Stimulated activated CD8-positive, alpha-beta memory T cell treated with anti-CD3 and anti-CD28 coated beads, Interleukin-12 subunit alpha, Interleukin-12 subunit beta, amount 100 ng/mL, for 1 hour (primary cell): ENCODE measurements around the gene GSX2.
"Not testable (repeated sequence)": the region's sequence is repeated elsewhere in the genome, so short reads cannot be mapped to it uniquely, and the experiment has no call there.

ENCODE experiments used
- DNase-seq: peaks from one replicate; pipeline ENCODE4 v3.0.0-alpha.2; 2020; ENCODE audit warnings: low read depth

The GSX2 gene

GRCh38 chr4:54099748-54100574 lies at the start of gene GSX2:
TSS of gene GSX2 (plus strand) at chr4:54100163. CDS start at chr4:54100345, 182 bp downstream.
- DNase-seq, result no peak

- DNase-seq, result no peak
Measured at GRCh38 chr4:54050214-54050904, 49.6 kb upstream of the GSX2 start.

DNA sequence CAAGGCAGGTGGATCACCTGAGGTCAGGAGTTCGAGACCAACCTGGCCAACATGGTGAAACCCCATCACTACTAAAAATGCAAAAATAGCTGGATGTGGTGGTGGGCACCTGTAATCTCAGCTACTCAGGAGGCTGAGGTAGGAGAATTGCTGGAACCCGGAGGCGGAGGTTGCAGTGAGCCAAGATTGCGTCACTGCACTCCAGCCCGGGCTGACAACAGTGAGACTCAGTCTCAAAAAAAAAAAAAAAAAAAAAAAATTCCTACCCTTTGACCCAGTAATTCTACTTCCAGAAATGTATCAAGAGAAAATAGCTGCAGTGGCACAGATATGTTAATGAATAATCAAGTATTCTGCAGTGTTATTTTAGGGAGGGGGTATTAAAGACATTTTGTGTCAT lies 46.6 kb upstream of the GSX2 start:
- DNase-seq, result not testable (repeated sequence)

DNA sequence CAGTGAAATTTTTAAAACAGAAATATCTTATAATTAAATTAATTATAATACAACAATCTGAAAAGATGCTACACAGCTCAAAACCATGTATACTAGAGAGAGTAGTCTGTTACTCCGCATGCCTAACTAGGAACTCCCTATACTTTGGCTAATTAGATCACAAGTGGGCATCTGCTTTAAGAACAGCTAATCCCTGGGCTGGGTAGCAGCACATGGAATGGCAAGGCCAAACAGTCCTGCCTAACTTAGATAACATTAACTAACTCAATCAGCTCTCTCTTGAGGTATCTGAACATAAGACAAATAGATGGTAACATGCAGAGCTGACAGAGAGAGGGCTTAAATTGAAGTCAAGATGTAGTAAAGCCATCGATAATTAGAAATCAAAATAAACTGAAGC lies 45.5 kb upstream of the GSX2 start:
- DNase-seq, result no peak

GRCh38 chr4:54055494-54055893 lies 44.5 kb upstream of the GSX2 start:
- DNase-seq, result no peak

GRCh38 chr4:54056360-54056759 lies 43.6 kb upstream of the GSX2 start:
- no peak for DNase-seq

DNA sequence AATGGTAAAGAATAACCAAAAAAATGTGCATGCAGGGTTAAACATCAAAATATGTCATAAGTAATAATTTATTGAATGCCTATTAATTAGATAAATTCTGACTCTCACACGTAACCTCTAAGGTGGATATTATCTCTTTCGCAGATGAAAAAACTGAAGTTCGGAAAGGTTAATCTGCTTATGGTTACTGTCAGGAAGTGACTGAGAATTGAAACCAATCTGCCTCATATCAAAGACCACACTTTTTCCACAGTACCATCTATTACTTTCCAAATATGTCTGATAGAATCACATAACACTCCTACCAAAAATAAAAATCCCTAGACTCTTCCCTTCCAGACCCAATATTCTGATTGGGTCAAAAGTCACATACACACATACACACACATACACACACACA lies 41.8 kb upstream of the GSX2 start:
- no peak for DNase-seq

DNA sequence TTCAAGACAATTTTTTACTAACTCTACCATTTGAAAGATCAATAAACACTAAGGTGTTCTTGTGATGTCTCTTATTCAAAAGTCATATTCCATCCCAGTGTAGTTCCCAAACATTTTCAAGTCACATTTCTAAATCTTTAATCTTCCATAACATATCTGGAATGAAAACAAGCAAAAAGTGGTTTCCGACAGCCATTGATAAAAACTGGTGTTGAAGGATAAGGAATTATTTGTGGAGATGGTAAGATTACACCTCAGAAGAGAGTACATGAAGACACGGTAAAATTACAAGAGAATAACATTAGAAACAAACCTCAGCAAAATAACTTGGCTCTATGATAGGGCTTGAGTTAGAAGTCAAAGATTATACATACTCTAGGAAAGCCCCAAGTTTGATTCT lies 39.8 kb upstream of the GSX2 start:
- DNase-seq, result no peak

GRCh38 chr4:54061067-54061466 lies 38.9 kb upstream of the GSX2 start:
- no peak for DNase-seq

- DNase-seq, result no peak
Measured at GRCh38 chr4:54061873-54062272, 38.1 kb upstream of the GSX2 start.

- no peak for DNase-seq
Measured at GRCh38 chr4:54062392-54062791, 37.6 kb upstream of the GSX2 start.

DNA sequence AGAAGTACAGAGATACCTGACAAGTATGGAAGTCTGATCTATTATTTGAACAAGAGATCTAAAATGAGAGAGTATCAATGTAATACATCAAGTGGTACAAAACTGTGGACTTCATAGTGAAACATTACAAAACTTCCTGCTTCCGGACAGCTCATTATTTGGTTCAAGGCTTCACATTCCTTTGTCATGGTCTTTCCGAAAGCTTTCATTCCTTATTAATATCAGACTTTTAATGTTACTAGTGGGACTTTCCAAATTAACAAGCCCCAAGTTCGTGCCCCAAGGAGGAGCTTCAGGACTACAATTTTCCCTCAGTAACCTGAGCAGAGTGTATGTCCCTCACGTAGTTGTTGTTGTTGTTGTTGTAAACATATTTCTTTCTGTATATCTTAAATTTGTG lies 36.7 kb upstream of the GSX2 start:
- DNase-seq, result no peak

DNA sequence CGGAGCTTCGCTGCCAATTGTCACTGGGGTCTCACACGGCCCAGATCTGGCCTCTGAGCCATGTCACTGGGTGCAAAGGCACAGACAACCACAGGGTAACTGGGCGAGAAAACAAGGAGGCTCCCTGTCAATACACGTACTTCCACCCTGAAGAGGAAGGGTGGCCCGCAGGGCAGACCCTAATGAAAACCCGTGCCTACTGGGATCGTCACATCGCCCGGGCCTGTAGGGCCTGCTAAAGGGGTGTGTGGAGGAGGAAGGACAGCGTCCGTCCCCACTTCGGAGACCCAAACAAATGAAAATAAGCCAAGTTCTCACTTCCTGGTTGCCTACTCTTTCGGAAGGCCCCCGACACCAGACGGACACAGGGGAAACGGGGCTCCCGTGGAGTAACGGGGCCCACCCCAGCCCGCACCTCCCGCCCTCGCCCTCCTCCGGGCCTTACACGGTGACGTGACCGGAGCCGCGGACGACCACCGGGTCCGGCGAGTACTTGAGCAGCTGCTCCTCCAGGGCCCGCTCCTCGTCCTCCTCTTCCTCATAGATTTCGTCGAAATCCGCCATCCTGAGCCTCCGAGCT lies 36.1 kb upstream of the GSX2 start:
- peak; percentile 17 for DNase-seq

DNA sequence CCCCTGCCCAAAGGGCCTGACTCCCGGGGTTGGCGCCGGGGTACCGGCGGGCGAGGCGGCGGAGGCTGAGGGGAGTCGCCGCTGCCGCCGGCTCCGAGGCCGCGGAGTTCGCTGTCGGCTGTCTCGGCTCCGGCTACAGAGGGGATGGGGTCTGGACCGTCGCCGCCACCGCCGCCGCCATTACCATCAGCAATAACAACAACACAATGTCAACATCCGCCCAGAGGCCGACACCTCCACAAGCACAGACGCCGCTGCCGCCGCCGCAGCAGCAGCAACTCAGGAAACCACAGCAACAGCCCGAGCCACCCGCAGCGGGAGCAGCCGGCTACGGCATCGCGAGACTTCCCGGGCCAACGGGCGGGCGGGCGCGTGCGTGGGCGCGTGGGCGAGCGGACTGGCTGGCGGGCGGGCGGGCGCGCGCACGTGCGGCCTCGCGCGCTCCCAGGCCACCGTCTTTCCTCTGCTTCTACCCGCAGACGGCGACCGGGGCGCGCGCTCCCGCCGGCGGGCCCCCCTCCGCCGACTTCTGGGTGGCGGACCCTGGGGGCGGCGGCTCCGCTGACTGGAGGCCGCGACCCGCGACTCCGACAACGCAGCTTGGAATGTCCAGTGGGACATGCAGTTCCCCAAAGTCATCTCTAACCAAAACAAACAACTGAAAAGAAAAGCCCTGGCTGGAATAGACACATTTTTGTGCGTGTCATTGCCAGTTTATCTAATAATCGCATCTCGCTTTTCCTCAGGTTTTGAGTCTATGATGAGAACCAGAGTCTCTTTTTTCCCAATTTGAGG lies 35.4 kb upstream of the GSX2 start, which contains the start of gene CHIC2:
Gene CHIC2, minus strand, starts transcription at position 289 of the 795 bp plus-strand sequence. CDS start 305 bp downstream, outside the sequence.
- DNase-seq, result peak; percentile 91

DNA sequence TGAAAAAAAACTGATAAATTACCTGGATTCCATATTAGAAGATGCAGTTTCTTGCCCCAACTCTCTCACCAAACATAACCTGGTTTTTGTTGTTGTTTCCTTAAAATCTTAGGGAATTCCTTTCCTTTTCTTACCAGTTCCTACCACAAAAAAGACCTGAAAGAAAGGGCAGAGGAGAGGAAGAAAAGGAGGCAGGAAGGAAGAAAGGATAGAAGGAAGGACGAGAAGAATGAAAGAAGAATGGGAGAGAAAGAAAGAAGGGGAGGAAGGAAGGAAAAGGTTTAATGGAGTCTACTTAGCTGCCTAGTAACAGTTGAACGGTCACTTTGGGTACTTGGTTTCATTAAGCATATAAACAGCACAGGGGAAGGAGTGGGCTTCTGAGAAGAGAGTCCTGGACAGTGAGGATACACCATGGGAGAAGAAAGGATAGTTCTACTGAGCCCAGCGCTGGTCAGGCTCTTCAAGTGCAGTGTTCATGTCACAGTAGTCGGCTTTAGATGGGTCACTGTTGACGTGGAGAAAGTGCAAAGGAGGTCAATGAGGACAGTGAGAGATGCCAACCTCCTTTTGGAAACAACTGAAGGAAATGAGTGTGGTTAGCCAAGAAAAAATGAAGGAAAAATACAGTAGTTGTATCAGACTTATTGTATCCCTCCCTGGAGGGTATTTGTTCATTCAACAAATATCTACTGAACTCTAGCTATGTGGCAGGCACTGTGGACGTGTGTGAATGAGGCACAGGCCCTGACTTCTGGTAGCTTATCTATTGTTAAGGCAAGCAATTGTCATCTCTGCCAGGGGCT lies 34.5 kb upstream of the GSX2 start:
- no peak for DNase-seq

DNA sequence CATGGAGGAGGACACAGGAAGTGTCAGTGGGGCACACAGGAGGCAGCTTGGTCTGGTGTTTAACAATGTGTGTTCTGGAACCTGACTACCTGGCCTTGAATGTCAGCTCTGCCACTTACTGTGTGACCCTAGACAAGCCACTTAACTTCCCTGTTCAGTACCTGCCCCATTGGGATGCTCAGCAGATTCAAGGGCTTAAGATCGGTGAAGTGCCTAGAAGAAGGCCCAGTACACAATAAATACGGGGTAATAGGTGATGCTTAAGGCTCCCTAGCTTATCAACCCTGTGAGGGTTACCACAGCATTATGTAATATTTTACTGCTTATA lies 33.9 kb upstream of the GSX2 start:
- no peak for DNase-seq

- DNase-seq, result no peak
Measured at GRCh38 chr4:54066718-54067129, 33.2 kb upstream of the GSX2 start.

- DNase-seq, result no peak
Measured at GRCh38 chr4:54067166-54067565, 32.8 kb upstream of the GSX2 start.

- no peak for DNase-seq
Measured at GRCh38 chr4:54073271-54073880, 26.6 kb upstream of the GSX2 start.

DNA sequence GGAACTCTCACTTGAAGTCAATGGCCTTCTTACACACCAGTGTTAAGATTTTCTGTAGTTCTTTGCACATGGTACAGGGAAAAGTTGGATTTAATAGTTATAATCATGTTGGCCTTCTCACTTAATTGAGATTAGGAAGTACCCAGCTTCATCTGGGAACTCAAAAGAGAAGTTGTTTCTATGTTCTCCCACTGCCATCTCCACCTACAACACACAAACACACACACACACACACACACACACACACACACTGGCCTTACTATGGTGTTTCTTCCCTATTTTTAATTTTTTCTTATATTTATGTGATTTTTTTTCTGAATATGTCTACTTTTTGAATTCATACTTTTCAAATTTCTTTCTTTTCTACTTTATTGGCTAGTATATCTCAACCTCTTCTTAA lies 25.6 kb upstream of the GSX2 start:
- DNase-seq, result no peak

- no peak for DNase-seq
Measured at GRCh38 chr4:54076673-54077072, 23.3 kb upstream of the GSX2 start.
